DND-41 (cell line): ENCODE results near the gene CKAP4.

Source experiments
- ATAC-seq: fragments of 200-7000 bp; cut with Tn5 transposase; 3 replicates; pipeline ENCODE4 v1.9.1; 2021; ENCODE audit warnings: low read depth; ENCODE audit not compliant: insufficient read depth
- DNase-seq: peaks from one replicate; pipeline ENCODE4 v3.0.0-alpha.2; 2020
- H2AFZ ChIP-seq: 2 replicates; pipeline ENCODE4 v1.6.0; 2012; ENCODE audit warnings: low read depth, low read length
- H3K27ac ChIP-seq: 2 replicates; pipeline ENCODE4 v1.5.1; 2012; ENCODE audit warnings: low read length, inconsistent platforms
- H3K27me3 ChIP-seq: fragments of 200-600 bp; sonication (generic); 2 replicates; pipeline ENCODE4 v1.6.0; 2012; ENCODE audit warnings: low read length, mild to moderate bottlenecking, inconsistent platforms; ENCODE audit not compliant: insufficient read depth, poor library complexity
- H3K36me3 ChIP-seq: 2 replicates; pipeline ENCODE4 v1.5.1; 2012; ENCODE audit warnings: low read length, inconsistent platforms; ENCODE audit not compliant: insufficient read depth
- H3K4me1 ChIP-seq: 2 replicates; pipeline ENCODE4 v1.5.1; 2012; ENCODE audit warnings: mild to moderate bottlenecking, low read length; ENCODE audit not compliant: insufficient read depth
- H3K4me2 ChIP-seq: 2 replicates; pipeline ENCODE4 v1.6.0; 2012; ENCODE audit warnings: mild to moderate bottlenecking, moderate library complexity, low read length, inconsistent platforms; ENCODE audit not compliant: insufficient read depth
- H3K4me3 ChIP-seq, 2 experiments: fragments of 200-600 bp in 1 of 2; shearing (Covaris generic) in 1 of 2; 2 replicates each; pipeline ENCODE4 v1.5.1; 2012 to 2016; ENCODE audit warnings: inconsistent platforms in 2 of 2, low read length in 2 of 2, mild to moderate bottlenecking in 2 of 2, low read depth in 1 of 2, moderate library complexity in 1 of 2
- H3K79me2 ChIP-seq: 2 replicates; pipeline ENCODE4 v1.6.0; 2012; ENCODE audit warnings: low read length, inconsistent platforms; ENCODE audit not compliant: insufficient read depth
- H3K9ac ChIP-seq: 2 replicates; pipeline ENCODE4 v1.6.0; 2012; ENCODE audit warnings: low read depth, mild to moderate bottlenecking, inconsistent platforms, low read length, moderate library complexity
- H3K9me3 ChIP-seq: 2 replicates; pipeline ENCODE4 v1.5.1; 2012; ENCODE audit warnings: low read length, moderate library complexity, mild to moderate bottlenecking, inconsistent platforms; ENCODE audit not compliant: insufficient read depth, severe bottlenecking
- H4K20me1 ChIP-seq: 2 replicates; pipeline ENCODE4 v1.6.0; 2012; ENCODE audit warnings: low read length; ENCODE audit not compliant: insufficient read depth
- CTCF ChIP-seq: IDR thresholded peaks from 2 replicates; pipeline ENCODE4 v1.5.1; 2012; ENCODE audit warnings: borderline replicate concordance, low read length, moderate library complexity, mild to moderate bottlenecking; ENCODE audit not compliant: poor library complexity, severe bottlenecking; ENCODE audit errors: extremely low read depth
- EZH2 ChIP-seq: IDR thresholded peaks from 3 replicates; pipeline ENCODE4 v1.6.1; 2012; ENCODE audit warnings: borderline replicate concordance, low read depth, mild to moderate bottlenecking, moderate library complexity, low read length, inconsistent platforms; ENCODE audit not compliant: severe bottlenecking

CKAP4 gene

GRCh38 chr12:106227641-106228319, 20.0 kb downstream of the CKAP4 start:
- Histone ChIP-seq H3K27ac (no peak overlapping the region), H3K9me3 (no peaks in the 10 kb centered on the region), H4K20me1 (no peaks in the 10 kb centered on the region), H3K4me3 (no peak overlapping the region), H3K9ac (no peak overlapping the region), H3K27me3 (peaks cover 8% of the 10 kb centered on the region), H3K36me3 (no peaks in the 10 kb centered on the region), H3K4me2 (no peak overlapping the region), H3K79me2 (no peaks in the 10 kb centered on the region), H2AFZ (no peak overlapping the region), H3K4me1 (no peaks in the 10 kb centered on the region)
- ATAC-seq (no peak), DNase-seq (no peak)
- TF ChIP-seq EZH2 = no peak
- TF ChIP-seq CTCF = no peak

GRCh38 chr12:106226884-106227640, 20.8 kb downstream of the CKAP4 start:
- H4K20me1 ChIP-seq = no peaks in the 10 kb centered on the region
- H3K27me3 ChIP-seq = peaks cover 8% of the 10 kb centered on the region
- H3K4me2 ChIP-seq = no peak overlapping the region
- H3K4me3 ChIP-seq = no peak overlapping the region
- no peak for DNase-seq
- ATAC-seq = 0 out of 3 replicates have a peak, but pooled peaks have one; percentile 43
- no peak overlapping the region for H2AFZ ChIP-seq
- no peaks in the 10 kb centered on the region for H3K9me3 ChIP-seq
- no peaks in the 10 kb centered on the region for H3K36me3 ChIP-seq
- no peak overlapping the region for H3K9ac ChIP-seq
- H3K4me1 ChIP-seq = no peaks in the 10 kb centered on the region
- no peak overlapping the region for H3K27ac ChIP-seq
- TF ChIP-seq CTCF = peak; percentile 76
- TF ChIP-seq EZH2 = no peak
- H3K79me2 ChIP-seq = no peaks in the 10 kb centered on the region

- no peaks in the 10 kb centered on the region for H3K36me3 ChIP-seq
- H3K9me3 ChIP-seq = no peaks in the 10 kb centered on the region
- no peak overlapping the region for H3K4me2 ChIP-seq
- H3K4me1 ChIP-seq = no peaks in the 10 kb centered on the region
- H3K9ac ChIP-seq = no peak overlapping the region
- no peak overlapping the region for H3K27ac ChIP-seq
- H3K79me2 ChIP-seq = no peaks in the 10 kb centered on the region
- no peak for DNase-seq
- peaks cover 3% of the 10 kb centered on the region for H3K27me3 ChIP-seq
- no peak overlapping the region for H2AFZ ChIP-seq
- H4K20me1 ChIP-seq = no peaks in the 10 kb centered on the region
- no peak overlapping the region for H3K4me3 ChIP-seq
- peak; percentile 17; the same call in 1 of the 3 replicates for ATAC-seq
- TF ChIP-seq EZH2 (no peak), CTCF (no peak)
Observed at GRCh38 chr12:106224355-106224706, 23.5 kb downstream of the CKAP4 start.
